ENCODE results near the gene ISG20L2.

DNA sequence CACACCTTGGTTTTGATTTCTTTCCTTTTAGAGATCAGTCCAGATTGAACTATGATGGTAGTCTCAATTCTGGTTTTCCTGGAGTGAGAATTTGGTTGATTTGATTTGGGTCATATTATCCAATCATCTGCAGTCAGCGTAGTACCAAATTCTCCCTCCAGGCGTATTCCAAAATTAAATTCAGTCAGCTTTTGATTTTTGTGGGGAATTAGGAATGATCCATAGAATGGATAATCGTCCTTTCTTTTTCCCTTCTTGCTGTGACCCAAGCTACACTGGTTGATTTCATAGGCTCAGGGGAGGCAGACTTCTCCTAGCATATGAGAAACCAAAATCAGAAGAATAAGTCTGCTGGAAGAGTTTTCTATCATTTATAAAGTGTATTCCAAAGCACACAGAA is 43.7 kb upstream of the ISG20L2 start:
- no peak for TF ChIP-seq EZH2phosphoT487 (IDR thresholded peaks at IDR 0.05; ENCODE audit: borderline replicate concordance)
- no peak for TF ChIP-seq POLR2A (IDR thresholded peaks at IDR 0.05; ENCODE audit: borderline replicate concordance, extremely low read depth, insufficient read depth, insufficient read length)
- TF ChIP-seq POLR2AphosphoS5 (IDR thresholded peaks at IDR 0.05; ENCODE audit: low read depth, low read length) = no peak
- TF ChIP-seq, protein P1, sequence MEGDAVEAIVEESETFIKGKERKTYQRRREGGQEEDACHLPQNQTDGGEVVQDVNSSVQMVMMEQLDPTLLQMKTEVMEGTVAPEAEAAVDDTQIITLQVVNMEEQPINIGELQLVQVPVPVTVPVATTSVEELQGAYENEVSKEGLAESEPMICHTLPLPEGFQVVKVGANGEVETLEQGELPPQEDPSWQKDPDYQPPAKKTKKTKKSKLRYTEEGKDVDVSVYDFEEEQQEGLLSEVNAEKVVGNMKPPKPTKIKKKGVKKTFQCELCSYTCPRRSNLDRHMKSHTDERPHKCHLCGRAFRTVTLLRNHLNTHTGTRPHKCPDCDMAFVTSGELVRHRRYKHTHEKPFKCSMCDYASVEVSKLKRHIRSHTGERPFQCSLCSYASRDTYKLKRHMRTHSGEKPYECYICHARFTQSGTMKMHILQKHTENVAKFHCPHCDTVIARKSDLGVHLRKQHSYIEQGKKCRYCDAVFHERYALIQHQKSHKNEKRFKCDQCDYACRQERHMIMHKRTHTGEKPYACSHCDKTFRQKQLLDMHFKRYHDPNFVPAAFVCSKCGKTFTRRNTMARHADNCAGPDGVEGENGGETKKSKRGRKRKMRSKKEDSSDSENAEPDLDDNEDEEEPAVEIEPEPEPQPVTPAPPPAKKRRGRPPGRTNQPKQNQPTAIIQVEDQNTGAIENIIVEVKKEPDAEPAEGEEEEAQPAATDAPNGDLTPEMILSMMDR (IDR thresholded peaks at IDR 0.05 in 2 of 3, conservative IDR thresholded peaks at IDR 0.05 in 1 of 3; ENCODE audit: borderline replicate concordance in 1 of 3, insufficient read depth in 1 of 3, low read depth in 2 of 3, low read length in 2 of 3) = no peak
- no peak for TF ChIP-seq RAD21 (IDR thresholded peaks at IDR 0.05; ENCODE audit: low read depth)
- no peak for TF ChIP-seq SRF (IDR thresholded peaks at IDR 0.05; ENCODE audit: low read depth)
- no peak for TF ChIP-seq EZH2 (IDR thresholded peaks at IDR 0.05)
- TF ChIP-seq, protein P2, sequence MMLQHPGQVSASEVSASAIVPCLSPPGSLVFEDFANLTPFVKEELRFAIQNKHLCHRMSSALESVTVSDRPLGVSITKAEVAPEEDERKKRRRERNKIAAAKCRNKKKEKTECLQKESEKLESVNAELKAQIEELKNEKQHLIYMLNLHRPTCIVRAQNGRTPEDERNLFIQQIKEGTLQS (IDR thresholded peaks at IDR 0.05) = no peak
- TF ChIP-seq SIN3A (IDR thresholded peaks at IDR 0.05; ENCODE audit: low read depth) = no peak
- TF ChIP-seq YY1 (IDR thresholded peaks at IDR 0.05; ENCODE audit: extremely low read depth, insufficient replicate concordance, low read depth, low read length) = no peak

All from HCT116 (cell line).